NCI-H1930 (cell line): ENCODE data around the gene RAB11FIP2.

ENCODE experiments used
- DNase-seq, 2 experiments: peaks; one replicate each; lab custom pipeline; 2025; lab: John Stamatoyannopoulos, UW

The RAB11FIP2 gene

GRCh38 chr10:118034791-118035261, 11.9 kb downstream of the RAB11FIP2 start:
- DNase-seq, result no peak

GRCh38 chr10:118033905-118034304, 12.8 kb downstream of the RAB11FIP2 start:
- no peak for DNase-seq

GRCh38 chr10:118032564-118032963, 14.2 kb downstream of the RAB11FIP2 start:
- DNase-seq, result no peak

- no peak for DNase-seq
These were observed 15.2 kb downstream of the RAB11FIP2 start for GRCh38 chr10:118031351-118032075.

GRCh38 chr10:118028619-118029018, 18.1 kb downstream of the RAB11FIP2 start:
- DNase-seq, result no peak

GRCh38 chr10:118027397-118027796, 19.3 kb downstream of the RAB11FIP2 start:
- no peak for DNase-seq

- DNase-seq, result no peak
These were observed 19.8 kb downstream of the RAB11FIP2 start for GRCh38 chr10:118026936-118027335.

GRCh38 chr10:118020365-118020764, 26.4 kb downstream of the RAB11FIP2 start:
- no peak for DNase-seq

GRCh38 chr10:118017850-118018249, 28.9 kb downstream of the RAB11FIP2 start:
- no peak for DNase-seq

- no peak for DNase-seq
These were observed 29.5 kb downstream of the RAB11FIP2 start for GRCh38 chr10:118017071-118017740.

GRCh38 chr10:118012952-118013525, 33.7 kb downstream of the RAB11FIP2 start:
- DNase-seq, result peak; percentile 3 to 7

- no peak for DNase-seq
These were observed 39.0 kb downstream of the RAB11FIP2 start for GRCh38 chr10:118007773-118008172.

GRCh38 chr10:118003126-118003525, 43.6 kb downstream of the RAB11FIP2 start:
- no peak for DNase-seq

- DNase-seq, result no peak
These were observed 44.2 kb downstream of the RAB11FIP2 start for GRCh38 chr10:118002581-118002980.

GRCh38 chr10:117997673-117998072, 49.1 kb downstream of the RAB11FIP2 start:
- DNase-seq, result no peak

GRCh38 chr10:117996709-117997108, 50.0 kb downstream of the RAB11FIP2 start:
- no peak for DNase-seq

- DNase-seq, result no peak
These were observed 52.0 kb downstream of the RAB11FIP2 start for GRCh38 chr10:117994771-117995170.

GRCh38 chr10:117993166-117993565, 53.6 kb downstream of the RAB11FIP2 start:
- DNase-seq, result no peak

GRCh38 chr10:117991701-117992100, 55.0 kb downstream of the RAB11FIP2 start:
- DNase-seq, result no peak

GRCh38 chr10:117989962-117990361, 56.8 kb downstream of the RAB11FIP2 start:
- no peak for DNase-seq

GRCh38 chr10:117988814-117989213, 57.9 kb downstream of the RAB11FIP2 start:
- DNase-seq, result no peak

- no peak for DNase-seq
These were observed 59.4 kb downstream of the RAB11FIP2 start for GRCh38 chr10:117987244-117987909.

- DNase-seq, result no peak
These were observed 62.8 kb downstream of the RAB11FIP2 start for GRCh38 chr10:117983961-117984360.
